Thymus (tissue), 11 donors: ENCODE measurements around the gene MYO1C. TPM values are rescaled to one million over a fixed set of nuclear protein-coding genes. Genes with fewer than 3 reads are reported as not detected.

ENCODE experiments used
- DNase-seq, 9 donors: peaks; one replicate each; pipeline ENCODE4 v3.0.0-alpha.2; 2013; ENCODE audit warnings: low spot score in 9 of 9, low read depth in 6 of 9, missing footprints in 1 of 9
- H3K27ac ChIP-seq, 2 donors: one replicate each; pipeline ENCODE4 v1.5.1; 2013; ENCODE audit warnings: control low read depth in 1 of 2, low read depth in 1 of 2, low read length in 1 of 2, mild to moderate bottlenecking in 1 of 2, moderate library complexity in 1 of 2
- H3K27me3 ChIP-seq, 2 donors: one replicate each; pipeline ENCODE4 v1.5.1; 2013; ENCODE audit warnings: low read length in 1 of 2; ENCODE audit not compliant: control insufficient read depth in 2 of 2, insufficient read depth in 1 of 2
- H3K36me3 ChIP-seq, 2 donors: one replicate each; pipeline ENCODE4 v1.5.1; 2013; ENCODE audit warnings: low read length in 1 of 2, mild to moderate bottlenecking in 1 of 2, moderate library complexity in 1 of 2; ENCODE audit not compliant: control insufficient read depth in 2 of 2, insufficient read depth in 2 of 2
- H3K4me1 ChIP-seq, 2 donors: one replicate each; pipeline ENCODE4 v1.5.1; 2013; ENCODE audit warnings: low read length in 2 of 2; ENCODE audit not compliant: control insufficient read depth in 2 of 2, insufficient read depth in 2 of 2
- H3K4me3 ChIP-seq, 2 donors: one replicate each; pipeline ENCODE4 v1.5.1; 2013; ENCODE audit warnings: low read length in 2 of 2, control low read depth in 1 of 2, mild to moderate bottlenecking in 1 of 2
- H3K9me3 ChIP-seq, 2 donors: one replicate each; pipeline ENCODE4 v1.5.1; 2013; ENCODE audit warnings: low read length in 1 of 2, mild to moderate bottlenecking in 1 of 2; ENCODE audit not compliant: control insufficient read depth in 2 of 2, insufficient read depth in 1 of 2
- WGBS: extraction: QIAGEN DNeasy Blood & Tissue Kit; methylation state at CpG from one replicate; pipeline ENCODE4 v1.1.7; 2013; 5-methylcytosine and 5-hydroxymethylcytosine counted together
- polyA plus RNA-seq: library from polyadenylated mRNA; stranded (reverse); fragments of 200-250 nt; gene quantifications from one replicate; pipeline ENCODE4 v1.2.3, GENCODE V29; 2013
- total RNA-seq: library from RNA; stranded (reverse); fragments of 120-200 nt; gene quantifications from one replicate; pipeline ENCODE4 v1.2.4, GENCODE V29; 2013
- donor health status: healthy.

The MYO1C gene
- total and polyA plus RNA-seq, 2 donors = 20.5 to 24.8 TPM

DNA sequence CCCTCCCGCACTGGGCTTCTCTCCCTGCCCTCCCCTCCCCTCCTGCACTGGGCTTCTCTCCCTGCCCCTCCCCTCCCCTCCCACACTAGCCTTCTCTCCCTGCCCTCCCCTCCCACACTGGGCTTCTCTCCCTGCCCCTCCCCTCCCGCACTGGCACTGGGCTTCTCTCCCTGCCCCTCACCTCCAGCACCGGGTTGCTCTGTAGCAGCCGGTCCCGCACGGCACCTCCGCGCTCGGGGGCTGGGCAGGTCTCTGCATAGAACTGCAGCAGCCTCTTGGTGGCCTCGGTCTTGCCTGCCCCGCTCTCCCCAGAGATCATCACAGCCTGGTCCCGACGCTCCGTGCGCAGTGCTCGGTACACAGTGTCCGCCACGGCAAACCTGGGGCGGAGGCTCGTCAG is 9.8 kb downstream of the MYO1C start:
- H3K27me3 ChIP-seq = peaks cover 10 to 70% of the 10 kb centered on the region in 2 donors
- H3K4me1 ChIP-seq = peaks cover 5 to 30% of the 10 kb centered on the region in 2 donors
- H3K27ac ChIP-seq = no peak overlapping the region
- no peak overlapping the region for H3K4me3 ChIP-seq
- 96% methylated on average over 20 of the region's 20 CpGs for WGBS
- H3K36me3 ChIP-seq = peaks cover 2 to 3% of the 10 kb centered on the region in 2 donors
- no peak for DNase-seq
- peaks cover 0 to 13% of the 10 kb centered on the region in 2 donors for H3K9me3 ChIP-seq

DNA sequence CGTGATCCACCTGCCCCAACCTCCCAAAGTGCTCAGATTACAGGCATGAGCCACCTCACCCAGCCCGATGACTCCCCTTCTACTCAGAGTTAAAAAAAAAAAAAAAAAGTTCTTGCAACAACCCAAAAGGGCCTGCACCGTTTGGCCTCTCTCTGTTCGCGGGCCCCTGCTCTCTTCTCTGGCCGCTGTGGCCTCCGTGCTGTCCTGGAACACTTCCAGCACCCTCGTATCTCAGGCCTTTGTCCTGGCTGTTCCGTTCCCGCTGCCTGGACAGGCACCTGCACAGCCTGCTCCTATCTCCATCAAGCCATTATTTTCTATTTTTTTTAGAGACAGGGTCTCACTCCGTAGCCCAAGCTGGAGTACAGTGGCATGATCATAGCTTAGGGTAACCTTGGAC is 10.8 kb downstream of the MYO1C start:
- Histone ChIP-seq H3K9me3 (peaks cover 0 to 5% of the 10 kb centered on the region in 2 donors), H3K27ac (no peak overlapping the region), H3K4me3 (no peak overlapping the region), H3K4me1 (peaks cover 4 to 20% of the 10 kb centered on the region in 2 donors), H3K36me3 (peaks cover 2 to 3% of the 10 kb centered on the region in 2 donors), H3K27me3 (peaks cover 7 to 66% of the 10 kb centered on the region in 2 donors)
- DNase-seq = no peak
- 92% methylated on average over 11 of the region's 11 CpGs for WGBS

DNA sequence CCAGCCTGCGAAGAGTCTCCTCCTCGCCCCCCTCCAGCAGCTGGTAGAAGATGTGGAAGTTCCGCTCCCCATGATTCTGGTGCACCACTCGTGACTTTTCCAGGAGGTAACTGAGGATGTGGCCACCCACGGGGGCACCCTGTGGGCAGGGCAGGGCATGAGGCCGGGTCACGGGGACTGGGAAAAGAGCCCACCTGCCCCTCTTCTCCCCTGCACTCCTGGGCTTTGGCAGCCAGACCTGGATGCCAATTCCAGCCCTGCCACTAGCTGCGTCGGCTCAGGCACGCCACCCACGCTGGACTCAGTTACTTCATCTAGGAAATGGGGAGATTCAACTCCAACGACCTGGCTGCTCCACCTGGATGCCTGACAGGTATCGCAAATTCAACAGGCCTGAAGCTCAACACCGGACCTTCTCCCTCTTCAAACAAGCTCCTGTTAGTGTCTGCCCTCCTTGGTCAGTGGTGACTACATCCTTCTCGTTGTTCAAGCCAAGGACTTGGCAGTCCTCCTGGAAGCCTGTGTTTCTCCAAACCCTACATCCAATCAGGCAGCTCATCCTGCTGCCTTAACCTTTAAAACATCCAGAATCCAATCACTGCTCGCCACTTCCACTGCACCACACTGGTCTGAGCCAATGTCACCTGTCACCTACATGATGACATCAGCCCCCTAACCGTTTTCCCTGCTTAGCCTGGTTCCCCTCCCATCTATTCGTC is 11.6 kb downstream of the MYO1C start:
- Histone ChIP-seq H3K4me1 (peaks cover 4 to 12% of the 10 kb centered on the region in 2 donors), H3K9me3 (peaks cover 0 to 4% of the 10 kb centered on the region in 2 donors), H3K27me3 (peaks cover under 1 to 58% of the 10 kb centered on the region in 2 donors), H3K4me3 (no peak overlapping the region), H3K27ac (no peak overlapping the region), H3K36me3 (peaks cover 2 to 3% of the 10 kb centered on the region in 2 donors)
- no peak for DNase-seq
- 90% methylated on average over 18 of the region's 18 CpGs for WGBS

- no peak for DNase-seq
- peaks cover 0 to 2% of the 10 kb centered on the region in 2 donors for H3K4me1 ChIP-seq
- H3K9me3 ChIP-seq = peaks cover 0 to 4% of the 10 kb centered on the region in 2 donors
- 95% methylated on average over 26 of the region's 26 CpGs for WGBS
- H3K4me3 ChIP-seq = no peak overlapping the region
- H3K27me3 ChIP-seq = peaks cover 0 to 44% of the 10 kb centered on the region in 2 donors
- peaks cover 2 to 3% of the 10 kb centered on the region in 2 donors for H3K36me3 ChIP-seq
- no peak overlapping the region for H3K27ac ChIP-seq
Observed at GRCh38 chr17:1478418-1478817, 14.1 kb downstream of the MYO1C start.

DNA sequence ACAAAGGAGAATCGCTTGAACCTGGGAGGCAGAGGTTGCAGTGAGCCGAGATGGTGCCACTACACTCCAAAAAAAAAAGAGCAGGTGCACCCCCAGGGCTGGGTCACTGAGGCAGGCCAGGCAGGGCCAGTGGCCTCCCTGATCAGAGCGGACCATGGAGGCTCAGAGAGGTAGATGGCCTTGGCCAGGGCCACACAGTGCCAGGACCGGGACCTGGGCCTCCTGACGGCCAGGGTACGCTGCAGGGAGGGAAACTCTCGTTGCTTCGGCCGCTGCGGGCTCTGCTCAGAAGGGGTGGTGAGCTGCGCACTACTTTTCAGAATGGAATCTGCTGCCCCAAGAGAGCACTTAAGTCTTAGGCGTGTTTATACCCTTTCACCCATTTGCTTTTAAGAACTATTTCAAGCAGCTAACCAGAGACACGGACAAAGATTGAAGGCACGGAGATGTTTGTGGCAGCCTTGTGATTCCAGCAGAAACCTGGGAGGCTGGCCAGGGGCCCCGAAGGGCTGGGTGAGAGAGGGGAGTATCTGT is 17.1 kb downstream of the MYO1C start:
- Histone ChIP-seq H3K27me3 (peaks cover 0 to 47% of the 10 kb centered on the region in 2 donors), H3K27ac (no peak overlapping the region), H3K9me3 (no peaks in the 10 kb centered on the region), H3K36me3 (peaks cover 0 to 3% of the 10 kb centered on the region in 2 donors), H3K4me1 (peaks cover 0 to 4% of the 10 kb centered on the region in 2 donors), H3K4me3 (no peak overlapping the region)
- DNase-seq = no peak
- WGBS = 93% methylated on average over 15 of the region's 15 CpGs

DNA sequence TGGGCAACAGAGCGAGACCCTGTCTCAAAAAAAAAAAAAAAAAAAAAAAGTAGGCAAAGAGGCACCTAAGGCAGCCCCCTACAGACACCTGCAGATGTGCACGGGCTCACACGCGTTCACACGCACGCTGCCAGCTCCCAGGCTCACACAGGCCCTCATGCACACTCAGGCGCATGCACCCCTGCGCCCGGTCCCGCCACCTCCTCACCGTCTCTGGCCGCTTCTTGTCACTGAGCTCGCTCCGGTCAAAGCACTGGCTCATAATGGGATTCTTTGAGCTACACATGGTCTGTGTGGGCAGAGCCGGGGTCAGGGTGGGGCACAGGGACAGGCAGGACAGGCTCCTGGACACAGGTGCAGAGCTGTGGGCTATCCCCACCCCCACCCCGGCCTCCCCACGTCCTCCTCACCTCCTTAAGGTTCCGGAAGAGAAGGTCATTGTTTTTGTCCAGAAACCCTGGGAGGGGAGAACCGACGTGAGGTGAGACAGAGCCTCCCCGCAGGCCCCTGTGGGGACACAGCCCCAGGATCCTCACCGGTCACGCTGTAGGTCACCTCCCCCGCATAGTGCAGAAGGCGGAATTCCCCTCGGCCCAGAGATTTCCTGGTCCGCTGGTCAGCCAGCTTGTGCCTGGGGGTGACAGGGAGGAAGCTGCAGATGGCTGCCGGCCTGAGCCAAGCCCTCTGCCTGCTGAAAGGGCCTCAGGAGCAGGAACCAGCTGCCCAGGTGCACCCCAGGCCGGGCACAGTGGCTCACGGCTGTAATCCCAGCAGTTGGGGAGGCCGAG is 17.9 kb downstream of the MYO1C start:
- WGBS = 93% methylated on average over 31 of the region's 31 CpGs
- Histone ChIP-seq H3K9me3 (no peaks in the 10 kb centered on the region), H3K27ac (no peak overlapping the region), H3K4me1 (peaks cover 0 to 4% of the 10 kb centered on the region in 2 donors), H3K36me3 (peaks cover 0 to 3% of the 10 kb centered on the region in 2 donors), H3K27me3 (peaks cover 0 to 53% of the 10 kb centered on the region in 2 donors), H3K4me3 (no peak overlapping the region)
- no peak for DNase-seq

DNA sequence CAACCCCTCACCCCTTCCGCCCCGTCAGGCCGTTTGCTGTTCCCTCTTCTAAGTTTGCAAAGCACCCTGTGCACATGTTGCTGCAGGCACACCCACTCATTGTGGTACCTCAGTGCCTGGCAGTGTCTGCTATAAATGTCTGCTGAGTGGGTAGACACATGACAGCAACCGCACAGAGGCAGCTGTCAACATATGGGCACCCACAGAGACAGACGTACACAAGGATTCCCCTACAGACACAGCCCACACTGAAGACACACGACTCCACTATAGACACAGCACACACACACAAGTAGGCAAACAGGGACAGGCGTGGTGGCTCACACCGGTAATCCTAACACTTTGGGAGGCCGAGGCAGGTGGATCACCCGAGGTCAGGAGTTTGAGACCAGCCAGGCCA is 18.6 kb downstream of the MYO1C start:
- Histone ChIP-seq H3K36me3 (peaks cover 0 to 3% of the 10 kb centered on the region in 2 donors), H3K9me3 (peaks cover 0 to 1% of the 10 kb centered on the region in 2 donors), H3K27me3 (peaks cover 0 to 53% of the 10 kb centered on the region in 2 donors), H3K4me3 (no peak overlapping the region), H3K4me1 (peaks cover 0 to 4% of the 10 kb centered on the region in 2 donors), H3K27ac (no peak overlapping the region)
- peak in 2 of 9 donors; percentile 32 to 59 for DNase-seq
- WGBS = 84% methylated on average over 10 of the region's 10 CpGs

- peaks cover 0 to 4% of the 10 kb centered on the region in 2 donors for H3K4me1 ChIP-seq
- H3K36me3 ChIP-seq = no peaks in the 10 kb centered on the region
- peaks cover 0 to 50% of the 10 kb centered on the region in 2 donors for H3K27me3 ChIP-seq
- H3K4me3 ChIP-seq = no peak overlapping the region
- DNase-seq = no peak
- H3K9me3 ChIP-seq = peaks cover 0 to 7% of the 10 kb centered on the region in 2 donors
- 65% methylated on average over 11 of the region's 11 CpGs for WGBS
- no peak overlapping the region for H3K27ac ChIP-seq
Observed at GRCh38 chr17:1473170-1473569, 19.3 kb downstream of the MYO1C start.
